ENCODE results near the gene NPTX1.

The NPTX1 gene

GRCh38 chr17:80503921-80504320 lies 27.5 kb upstream of the NPTX1 start:
- CTCF ChIA-PET: no interaction called here
- TF ChIP-seq, protein P1, sequence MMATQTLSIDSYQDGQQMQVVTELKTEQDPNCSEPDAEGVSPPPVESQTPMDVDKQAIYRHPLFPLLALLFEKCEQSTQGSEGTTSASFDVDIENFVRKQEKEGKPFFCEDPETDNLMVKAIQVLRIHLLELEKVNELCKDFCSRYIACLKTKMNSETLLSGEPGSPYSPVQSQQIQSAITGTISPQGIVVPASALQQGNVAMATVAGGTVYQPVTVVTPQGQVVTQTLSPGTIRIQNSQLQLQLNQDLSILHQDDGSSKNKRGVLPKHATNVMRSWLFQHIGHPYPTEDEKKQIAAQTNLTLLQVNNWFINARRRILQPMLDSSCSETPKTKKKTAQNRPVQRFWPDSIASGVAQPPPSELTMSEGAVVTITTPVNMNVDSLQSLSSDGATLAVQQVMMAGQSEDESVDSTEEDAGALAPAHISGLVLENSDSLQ (IDR thresholded peaks at IDR 0.05): no peak
- no peak for TF ChIP-seq FOXK2 (IDR thresholded peaks at IDR 0.05)
- TF ChIP-seq CTBP1 (IDR thresholded peaks at IDR 0.05; ENCODE audit: borderline replicate concordance): no peak
- no peak for TF ChIP-seq NFRKB (IDR thresholded peaks at IDR 0.05)
- TF ChIP-seq TARDBP (IDR thresholded peaks at IDR 0.05): no peak
- TF ChIP-seq SUZ12 (IDR thresholded peaks at IDR 0.05): no peak
- TF ChIP-seq FOXA1 (IDR thresholded peaks at IDR 0.05): no peak
- TF ChIP-seq SP1 (IDR thresholded peaks at IDR 0.05): no peak
- TF ChIP-seq BHLHE40 (IDR thresholded peaks at IDR 0.05; ENCODE audit: borderline replicate concordance): no peak
- TF ChIP-seq ARNT (IDR thresholded peaks at IDR 0.05): no peak
- no peak for TF ChIP-seq HDGF (IDR thresholded peaks at IDR 0.05; ENCODE audit: borderline replicate concordance)
- TF ChIP-seq ELF4 (IDR thresholded peaks at IDR 0.05): no peak
- no peak for TF ChIP-seq L3MBTL2 (conservative IDR thresholded peaks at IDR 0.05)

DNA sequence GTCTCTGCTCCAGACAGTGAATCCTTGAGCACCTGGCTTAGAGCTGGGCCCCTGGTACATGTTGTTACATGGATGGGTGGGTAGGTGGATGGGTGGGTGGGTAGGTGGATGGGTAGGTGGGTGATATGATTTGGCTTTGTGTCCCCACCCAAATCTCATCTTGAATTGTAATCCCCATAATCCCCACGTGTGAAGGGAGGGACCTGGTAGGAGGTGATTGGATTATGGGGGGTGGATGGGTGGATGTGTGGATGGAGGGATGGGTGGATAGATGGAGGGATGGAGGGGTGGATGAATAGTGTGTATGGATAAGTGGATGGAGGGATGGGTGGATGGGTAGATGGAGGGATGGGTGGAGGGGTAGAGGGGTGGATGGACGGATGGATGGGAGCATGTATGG lies 26.6 kb upstream of the NPTX1 start:
- CTCF ChIA-PET: no interaction called here
- POLR2A ChIA-PET: no interaction called here
- no peak for DNase-seq (ENCODE audit: extremely low spot score)
- TF ChIP-seq CTBP1 (IDR thresholded peaks at IDR 0.05; ENCODE audit: borderline replicate concordance): no peak
- no peak for TF ChIP-seq FOXK2 (IDR thresholded peaks at IDR 0.05)
- TF ChIP-seq ZNF384 (IDR thresholded peaks at IDR 0.05): no peak
- TF ChIP-seq, protein P1 (IDR thresholded peaks at IDR 0.05): no peak
- TF ChIP-seq L3MBTL2 (conservative IDR thresholded peaks at IDR 0.05): no peak
- no peak for TF ChIP-seq LEF1 (IDR thresholded peaks at IDR 0.05; ENCODE audit: borderline replicate concordance)
- TF ChIP-seq ELF4 (IDR thresholded peaks at IDR 0.05): no peak
- no peak for TF ChIP-seq ARNT (IDR thresholded peaks at IDR 0.05)
- no peak for TF ChIP-seq TARDBP (IDR thresholded peaks at IDR 0.05)
- no peak for TF ChIP-seq FOXM1 (IDR thresholded peaks at IDR 0.05; ENCODE audit: borderline replicate concordance)
- no peak for TF ChIP-seq HDGF (IDR thresholded peaks at IDR 0.05; ENCODE audit: borderline replicate concordance)
- TF ChIP-seq NFRKB (IDR thresholded peaks at IDR 0.05): no peak
- TF ChIP-seq SUZ12 (IDR thresholded peaks at IDR 0.05): no peak

More at GRCh38 chr17:80503921-80504320, 27.5 kb upstream of the NPTX1 start:
- POLR2A ChIA-PET: no interaction called here
- no peak for DNase-seq (ENCODE audit: extremely low spot score)

- no peak for TF ChIP-seq FOXA1 (IDR thresholded peaks at IDR 0.05)
- no peak for TF ChIP-seq ARNT (IDR thresholded peaks at IDR 0.05)
- TF ChIP-seq ELF4 (IDR thresholded peaks at IDR 0.05): no peak
- no peak for TF ChIP-seq FOXM1 (IDR thresholded peaks at IDR 0.05; ENCODE audit: borderline replicate concordance)
- TF ChIP-seq FOXK2 (IDR thresholded peaks at IDR 0.05): no peak
- no peak for TF ChIP-seq NFRKB (IDR thresholded peaks at IDR 0.05)
- DNase-seq (ENCODE audit: extremely low spot score): no peak
- ChIA-PET POLR2A (no interaction called here), CTCF (no interaction called here)
Measured at GRCh38 chr17:80502578-80502877, 26.1 kb upstream of the NPTX1 start.

- TF ChIP-seq CTBP1 (IDR thresholded peaks at IDR 0.05; ENCODE audit: borderline replicate concordance) (no peak), L3MBTL2 (conservative IDR thresholded peaks at IDR 0.05) (no peak), SUZ12 (IDR thresholded peaks at IDR 0.05) (no peak), FOXA1 (IDR thresholded peaks at IDR 0.05) (no peak), ZNF384 (IDR thresholded peaks at IDR 0.05) (no peak), LEF1 (IDR thresholded peaks at IDR 0.05; ENCODE audit: borderline replicate concordance) (no peak), TARDBP (IDR thresholded peaks at IDR 0.05) (no peak), BHLHE40 (IDR thresholded peaks at IDR 0.05; ENCODE audit: borderline replicate concordance) (no peak), FOXK2 (IDR thresholded peaks at IDR 0.05) (no peak), NFRKB (IDR thresholded peaks at IDR 0.05) (no peak), SP1 (IDR thresholded peaks at IDR 0.05) (no peak)
- TF ChIP-seq, protein P1 (IDR thresholded peaks at IDR 0.05): no peak
- ChIA-PET CTCF (no interaction called here), POLR2A (interaction anchor here (1.5 kb wide), 1 partner anchor 47 kb away, joined by 4 read pairs; no protein-coding TSS in a partner anchor)
- DNase-seq (ENCODE audit: extremely low spot score): no peak
Measured at GRCh38 chr17:80501741-80502577, 25.6 kb upstream of the NPTX1 start.

DNA sequence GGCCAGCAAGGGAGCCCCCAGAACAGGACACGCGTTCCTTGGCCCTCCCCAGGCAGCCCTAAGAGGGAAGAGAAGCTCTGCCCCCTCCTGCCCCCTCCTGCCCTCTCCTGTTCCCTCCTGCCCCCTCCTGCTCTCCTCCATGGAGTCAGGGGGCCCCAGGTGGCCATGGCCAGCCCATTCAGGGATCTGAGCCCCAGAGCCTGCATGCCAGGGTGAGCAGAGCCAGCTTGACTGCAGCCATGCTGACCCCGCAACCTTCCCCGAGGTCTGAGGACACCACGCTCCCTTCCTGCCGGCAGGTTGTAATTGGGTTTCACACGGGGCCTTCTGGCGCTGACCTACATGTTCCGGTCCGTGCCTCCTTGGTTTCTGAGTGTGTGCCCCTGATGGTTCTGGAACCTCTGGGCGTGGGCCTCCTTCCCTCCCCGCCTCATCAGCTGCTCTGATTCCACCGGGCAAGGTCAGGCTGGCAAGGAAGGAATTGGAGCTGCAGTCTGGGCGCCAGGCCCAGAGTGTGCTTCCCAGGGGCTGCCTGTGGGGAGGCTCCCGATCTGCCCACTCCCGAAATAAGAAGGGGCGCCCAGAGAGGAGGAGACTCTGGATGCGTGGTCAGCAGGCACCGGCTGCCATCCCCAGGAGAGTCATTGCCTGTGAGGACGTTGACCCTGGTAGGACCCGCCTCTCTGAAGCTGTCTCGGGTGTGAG lies 23.7 kb upstream of the NPTX1 start:
- no peak for DNase-seq (ENCODE audit: extremely low spot score)

DNA sequence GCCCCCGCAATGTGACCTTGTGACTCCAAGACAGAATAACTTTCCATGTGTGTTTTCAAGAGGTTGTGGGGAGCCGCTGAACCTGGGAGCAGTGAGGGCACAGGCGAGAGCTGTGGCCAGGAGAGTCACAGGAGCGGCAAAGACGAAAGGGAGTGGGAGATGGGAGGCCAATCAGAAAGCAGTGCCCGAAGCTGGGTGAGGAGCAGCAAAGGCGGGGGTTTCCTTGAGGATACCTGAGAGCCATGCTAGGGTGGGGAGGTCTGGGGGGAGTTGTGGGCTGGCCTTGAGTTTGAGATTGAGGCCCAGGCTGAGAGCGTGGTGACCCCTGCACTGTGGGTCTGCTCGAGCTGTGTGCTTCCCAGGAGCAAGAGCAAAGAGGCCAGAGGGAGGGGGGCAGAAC lies 23.2 kb upstream of the NPTX1 start:
- CTCF ChIA-PET: interaction anchor here (1.0 kb wide), 1 partner anchor 76 kb away, joined by 3 read pairs; no protein-coding TSS in a partner anchor
- POLR2A ChIA-PET: no interaction called here
- DNase-seq (ENCODE audit: extremely low spot score): no peak
- TF ChIP-seq FOXK2 (IDR thresholded peaks at IDR 0.05): no peak
- TF ChIP-seq, protein P1 (IDR thresholded peaks at IDR 0.05): no peak
- no peak for TF ChIP-seq L3MBTL2 (conservative IDR thresholded peaks at IDR 0.05)
- no peak for TF ChIP-seq ZNF384 (IDR thresholded peaks at IDR 0.05)
- no peak for TF ChIP-seq LEF1 (IDR thresholded peaks at IDR 0.05; ENCODE audit: borderline replicate concordance)
- TF ChIP-seq SP1 (IDR thresholded peaks at IDR 0.05): no peak
- TF ChIP-seq FOXA1 (IDR thresholded peaks at IDR 0.05): no peak
- no peak for TF ChIP-seq SUZ12 (IDR thresholded peaks at IDR 0.05)
- no peak for TF ChIP-seq NFRKB (IDR thresholded peaks at IDR 0.05)
- TF ChIP-seq FOXM1 (IDR thresholded peaks at IDR 0.05; ENCODE audit: borderline replicate concordance): no peak

More for the DNA sequence above, 23.7 kb upstream of the NPTX1 start:
- ChIA-PET POLR2A (interaction anchor here (1.5 kb wide), 1 partner anchor 46 kb away, joined by 4 read pairs; no protein-coding TSS in a partner anchor), CTCF (interaction anchor here (1.0 kb wide), 1 partner anchor 75 kb away, joined by 3 read pairs; no protein-coding TSS in a partner anchor)
- TF ChIP-seq CTBP1 (IDR thresholded peaks at IDR 0.05; ENCODE audit: borderline replicate concordance): no peak
- no peak for TF ChIP-seq HDGF (IDR thresholded peaks at IDR 0.05; ENCODE audit: borderline replicate concordance)
- no peak for TF ChIP-seq NFRKB (IDR thresholded peaks at IDR 0.05)
- no peak for TF ChIP-seq ARNT (IDR thresholded peaks at IDR 0.05)

Measured in HEK293T (cell line).